NCI-H128 (cell line): ENCODE measurements around the gene PCDHGA12.
"Not testable (repeated sequence)": the region's sequence is repeated elsewhere in the genome, so short reads cannot be mapped to it uniquely, and the experiment has no call there.

Experiments
- DNase-seq: peaks from one replicate; lab custom pipeline; 2025; ENCODE audit not compliant: unreplicated experiment; lab: John Stamatoyannopoulos, UW

The PCDHGA12 gene

GRCh38 chr5:141407790-141408505 is 22.4 kb upstream of the PCDHGA12 start, which contains the start of gene PCDHGB6:
PCDHGB6 (plus strand) TSS chr5:141408021; CDS start chr5:141408203, 182 bp downstream.
- DNase-seq, result not testable (repeated sequence)

GRCh38 chr5:141409598-141410306 is 20.6 kb upstream of the PCDHGA12 start:
- no peak for DNase-seq

- no peak for DNase-seq
Measured at GRCh38 chr5:141411575-141411974, 18.7 kb upstream of the PCDHGA12 start.

GRCh38 chr5:141412854-141413539 is 17.3 kb upstream of the PCDHGA12 start, which contains the start of gene PCDHGA10:
PCDHGA10 (plus strand) TSS chr5:141412987; CDS start chr5:141413176, 189 bp downstream.
- DNase-seq, result no peak

GRCh38 chr5:141413540-141414069 is 16.7 kb upstream of the PCDHGA12 start:
- no peak for DNase-seq

- DNase-seq, result not testable (repeated sequence)
Measured at GRCh38 chr5:141414548-141415274, 15.6 kb upstream of the PCDHGA12 start.

- not testable (repeated sequence) for DNase-seq
Measured at GRCh38 chr5:141415275-141415618, 15.1 kb upstream of the PCDHGA12 start.

GRCh38 chr5:141417494-141418172 is 12.7 kb upstream of the PCDHGA12 start, which contains the start of gene PCDHGB7:
PCDHGB7 (plus strand) TSS chr5:141417677; CDS start chr5:141417860, 183 bp downstream.
- DNase-seq, result not testable (repeated sequence)

- DNase-seq, result no peak
Measured at GRCh38 chr5:141419074-141419880, 11.0 kb upstream of the PCDHGA12 start.

GRCh38 chr5:141420855-141421488 is 9.3 kb upstream of the PCDHGA12 start, which contains the start of gene PCDHGA11:
PCDHGA11 (plus strand) TSS chr5:141421051; CDS start chr5:141421228, 177 bp downstream.
- DNase-seq, result no peak

- no peak for DNase-seq
Measured at GRCh38 chr5:141421489-141421855, 8.8 kb upstream of the PCDHGA12 start.

GRCh38 chr5:141422742-141423291 is 7.5 kb upstream of the PCDHGA12 start:
- DNase-seq, result no peak

GRCh38 chr5:141427783-141428426 is 2.4 kb upstream of the PCDHGA12 start:
- no peak for DNase-seq

- no peak for DNase-seq
Measured at GRCh38 chr5:141431286-141431685, 979 bp downstream of the PCDHGA12 start.

- DNase-seq, result not testable (repeated sequence)
Measured at GRCh38 chr5:141432308-141432707, 2.0 kb downstream of the PCDHGA12 start.

GRCh38 chr5:141432726-141433125 is 2.4 kb downstream of the PCDHGA12 start:
- not testable (repeated sequence) for DNase-seq

- DNase-seq, result no peak
Measured at GRCh38 chr5:141434006-141434405, 3.7 kb downstream of the PCDHGA12 start.

- no peak for DNase-seq
Measured at GRCh38 chr5:141437221-141437620, 6.9 kb downstream of the PCDHGA12 start.
